Measurements from ENCODE around the gene TAPBP. TPM values are rescaled to one million over a fixed set of nuclear protein-coding genes. Genes with fewer than 3 reads are reported as not detected.
A peak's percentile ranks its signal among the peaks of the same experiment; 100 is the strongest.
"Not testable (repeated sequence)": the region's sequence is repeated elsewhere in the genome, so short reads cannot be mapped to it uniquely, and the experiment has no call there.

TAPBP gene
- total RNA-seq, 1 experiment from 2014 or later: 80.1 TPM

GRCh38 chr6:33276581-33276863 lies 37.4 kb downstream of the TAPBP start:
- TF ChIP-seq POLR2A (IDR thresholded peaks at IDR 0.05; ENCODE audit: borderline replicate concordance, extremely low read depth, insufficient read depth, insufficient read length) (no peak), EGR1 (IDR thresholded peaks at IDR 0.05; ENCODE audit: low read depth) (no peak), FOSL1 (IDR thresholded peaks at IDR 0.05; ENCODE audit: low read depth) (no peak), EZH2phosphoT487 (IDR thresholded peaks at IDR 0.05; ENCODE audit: borderline replicate concordance) (no peak), CEBPB (IDR thresholded peaks at IDR 0.05; ENCODE audit: low read depth) (no peak), REST (IDR thresholded peaks at IDR 0.05; ENCODE audit: low read depth) (no peak), POLR2AphosphoS5 (IDR thresholded peaks at IDR 0.05; ENCODE audit: low read depth, low read length) (no peak)
- H3K4me2 ChIP-seq (ENCODE audit: low read length): peak overlapping the region; percentile 86
- peak overlapping the region; percentile 82 for H3K27ac ChIP-seq (ENCODE audit: low read depth, low read length)
- H3K9me3 ChIP-seq (ENCODE audit: control insufficient read depth in 1 of 2, insufficient read depth in 1 of 2, low read depth in 1 of 2, low read length in 2 of 2): no peaks in the 10 kb centered on the region
- intact Hi-C loops (cut with micrococcal nuclease): no loop called here
- H3K9ac ChIP-seq (ENCODE audit: low read length): peak overlapping the region; percentile 98
- RAD21 ChIA-PET (ENCODE audit: low non-redundant PET in 1 of 2, low total read pairs in 2 of 2, uncharacterized antibody in 2 of 2, unreplicated experiment in 2 of 2): no interaction called here
- no peak overlapping the region for H2AFZ ChIP-seq (ENCODE audit: low read depth, low read length, poor library complexity, severe bottlenecking)
- no TSS peak for BruUV-seq (replicated peaks)
- DNase-seq (ENCODE audit: low read depth, low spot score) (no peak), ATAC-seq (peak; percentile 3)
- no peaks in the 10 kb centered on the region for H3K9me2 ChIP-seq (ENCODE audit: insufficient read depth)
- H3K36me3 ChIP-seq (ENCODE audit: control insufficient read depth in 1 of 2, insufficient read depth in 2 of 2, low read length in 2 of 2): peaks cover 31 to 56% of the 10 kb centered on the region in 2 experiments
- H3K4me1 ChIP-seq (ENCODE audit: control insufficient read depth in 1 of 2, insufficient read depth in 2 of 2, low read length in 2 of 2): peaks cover 43 to 68% of the 10 kb centered on the region in 2 experiments
- H3K79me2 ChIP-seq (ENCODE audit: insufficient read depth, low read length): peaks cover 44% of the 10 kb centered on the region
- H3K4me3 ChIP-seq (replicated peaks in 1 of 2; ENCODE audit: low read depth in 1 of 2, low read length in 2 of 2): peak overlapping the region; percentile 34 to 99
- POLR2A ChIA-PET: interaction anchor here (1.2 to 2.4 kb wide), 9 partner anchors 12 to 134 kb away, joined by 3 to 12 read pairs (median 7); partner anchors contain the start of genes PFDN6, RGL2, WDR46 and ZBTB22
- peaks cover 22% of the 10 kb centered on the region for H4K20me1 ChIP-seq (ENCODE audit: insufficient read depth)
- H3K27me3 ChIP-seq (ENCODE audit: insufficient read depth, low read length): no peaks in the 10 kb centered on the region
- CTCF ChIA-PET: interaction anchor here (0.6 to 1.8 kb wide), 7 partner anchors 13 to 262 kb away, joined by 3 to 9 read pairs (median 5); partner anchors contain the start of genes PFDN6, RGL2, WDR46 and ZBTB22

GRCh38 chr6:33275795-33276580 lies 37.9 kb downstream of the TAPBP start:
- H2AFZ ChIP-seq (ENCODE audit: low read depth, low read length, poor library complexity, severe bottlenecking); RAD21 ChIA-PET (ENCODE audit: low non-redundant PET in 1 of 2, low total read pairs in 2 of 2, uncharacterized antibody in 2 of 2, unreplicated experiment in 2 of 2); DNase-seq (ENCODE audit: low read depth, low spot score); intact Hi-C loops (cut with micrococcal nuclease); H3K9me2 ChIP-seq (ENCODE audit: insufficient read depth); ATAC-seq; H3K9me3 ChIP-seq (ENCODE audit: control insufficient read depth in 1 of 2, insufficient read depth in 1 of 2, low read depth in 1 of 2, low read length in 2 of 2); H3K27me3 ChIP-seq (ENCODE audit: insufficient read depth, low read length); BruUV-seq (replicated peaks): not testable (repeated sequence)
- peaks cover 49% of the 10 kb centered on the region for H3K79me2 ChIP-seq (ENCODE audit: insufficient read depth, low read length)
- H3K9ac ChIP-seq (ENCODE audit: low read length): peak overlapping the region; percentile 98
- H3K27ac ChIP-seq (ENCODE audit: low read depth, low read length): peak overlapping the region; percentile 82
- H3K4me2 ChIP-seq (ENCODE audit: low read length): peak overlapping the region; percentile 86
- POLR2A ChIA-PET: interaction anchor here (1.2 to 2.4 kb wide), 7 partner anchors 13 to 134 kb away, joined by 3 to 12 read pairs (median 8); partner anchors contain the start of genes PFDN6, RGL2, WDR46 and ZBTB22
- H3K36me3 ChIP-seq (ENCODE audit: control insufficient read depth in 1 of 2, insufficient read depth in 2 of 2, low read length in 2 of 2): peaks cover 31 to 56% of the 10 kb centered on the region in 2 experiments
- peak overlapping the region; percentile 34 to 99 for H3K4me3 ChIP-seq (replicated peaks in 1 of 2; ENCODE audit: low read depth in 1 of 2, low read length in 2 of 2)
- CTCF ChIA-PET: interaction anchor here (1.1 kb wide), 1 partner anchor 65 kb away, joined by 3 read pairs; no protein-coding TSS in a partner anchor
- H3K4me1 ChIP-seq (ENCODE audit: control insufficient read depth in 1 of 2, insufficient read depth in 2 of 2, low read length in 2 of 2): peaks cover 43 to 66% of the 10 kb centered on the region in 2 experiments
- H4K20me1 ChIP-seq (ENCODE audit: insufficient read depth): peaks cover 22% of the 10 kb centered on the region

All from HCT116 (cell line).